BLaER1 (cell line): Measurements from ENCODE around the gene MAPK8IP1.

Experiments used
- H3K27ac ChIP-seq: shearing (Covaris generic); formaldehyde crosslinking; 2 replicates; pipeline ENCODE4 v1.8.1; 2022
- H3K27me3 ChIP-seq: shearing (Covaris generic); formaldehyde crosslinking; 2 replicates; pipeline ENCODE4 v1.8.1; 2022
- H3K36me3 ChIP-seq: shearing (Covaris generic); formaldehyde crosslinking; 2 replicates; pipeline ENCODE4 v1.8.1; 2022
- H3K4me1 ChIP-seq: shearing (Covaris generic); formaldehyde crosslinking; 2 replicates; pipeline ENCODE4 v1.8.1; 2022
- H3K4me2 ChIP-seq: shearing (Covaris generic); formaldehyde crosslinking; 2 replicates; pipeline ENCODE4 v1.8.1; 2022
- H3K4me3 ChIP-seq: shearing (Covaris generic); formaldehyde crosslinking; 2 replicates; pipeline ENCODE4 v1.8.1; 2022
- H3K9ac ChIP-seq: shearing (Covaris generic); formaldehyde crosslinking; 2 replicates; pipeline ENCODE4 v1.8.1; 2022
- H3K9me3 ChIP-seq: shearing (Covaris generic); formaldehyde crosslinking; 2 replicates; pipeline ENCODE4 v1.8.1; 2022
- H4K20me1 ChIP-seq: shearing (Covaris generic); formaldehyde crosslinking; 2 replicates; pipeline ENCODE4 v1.8.1; 2022
- Cebpa-rat ChIP-seq: shearing (Covaris generic); IDR thresholded peaks from 2 replicates; pipeline ENCODE4 v1.8.1; 2022

The MAPK8IP1 gene

DNA sequence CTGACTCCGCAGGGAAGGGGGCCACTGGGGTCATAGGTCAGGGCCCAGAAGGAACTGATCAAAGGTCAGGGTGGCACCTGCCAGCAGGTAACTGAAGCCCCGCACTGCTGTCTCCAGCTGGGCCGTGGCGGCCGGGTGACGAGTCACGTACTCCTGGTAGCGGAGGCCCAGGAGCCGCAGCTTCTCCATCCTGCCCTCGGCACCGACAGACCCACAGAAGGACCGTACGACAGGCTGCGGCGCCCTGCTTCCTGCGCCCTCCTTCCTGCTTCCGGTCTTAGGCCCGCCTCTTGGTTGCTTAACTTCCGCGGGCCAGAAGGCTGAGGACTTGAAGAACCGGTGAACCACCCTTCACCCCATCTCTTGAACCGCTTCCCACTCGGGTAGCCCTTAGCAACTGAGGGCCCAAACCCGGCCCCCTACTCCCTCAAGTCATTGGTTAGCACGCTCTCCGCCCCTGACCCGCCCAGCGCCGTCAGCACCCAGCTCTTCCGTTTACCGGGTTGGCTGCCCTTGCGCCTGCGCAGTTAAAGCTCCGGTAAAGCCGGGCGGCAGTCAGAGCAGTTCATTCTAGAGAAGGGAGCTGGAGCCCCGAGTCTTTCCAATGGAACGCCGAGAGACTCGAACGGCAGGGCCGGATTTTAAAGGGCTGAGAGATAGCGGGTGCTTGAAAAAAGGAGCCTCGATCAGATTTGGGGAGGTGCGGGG, 32.3 kb downstream of the MAPK8IP1 start, which contains the start of gene PEX16:
PEX16 (minus strand) TSS at position 255 of the 708 bp plus-strand sequence; CDS start at position 189, 66 bp downstream.
- Histone ChIP-seq H3K4me3 (peak within 1 kb of the TSS; percentile 91), H3K9ac (peak within 1 kb of the TSS; percentile 94), H4K20me1 (peaks cover 47% of the 10 kb centered on the region)

DNA sequence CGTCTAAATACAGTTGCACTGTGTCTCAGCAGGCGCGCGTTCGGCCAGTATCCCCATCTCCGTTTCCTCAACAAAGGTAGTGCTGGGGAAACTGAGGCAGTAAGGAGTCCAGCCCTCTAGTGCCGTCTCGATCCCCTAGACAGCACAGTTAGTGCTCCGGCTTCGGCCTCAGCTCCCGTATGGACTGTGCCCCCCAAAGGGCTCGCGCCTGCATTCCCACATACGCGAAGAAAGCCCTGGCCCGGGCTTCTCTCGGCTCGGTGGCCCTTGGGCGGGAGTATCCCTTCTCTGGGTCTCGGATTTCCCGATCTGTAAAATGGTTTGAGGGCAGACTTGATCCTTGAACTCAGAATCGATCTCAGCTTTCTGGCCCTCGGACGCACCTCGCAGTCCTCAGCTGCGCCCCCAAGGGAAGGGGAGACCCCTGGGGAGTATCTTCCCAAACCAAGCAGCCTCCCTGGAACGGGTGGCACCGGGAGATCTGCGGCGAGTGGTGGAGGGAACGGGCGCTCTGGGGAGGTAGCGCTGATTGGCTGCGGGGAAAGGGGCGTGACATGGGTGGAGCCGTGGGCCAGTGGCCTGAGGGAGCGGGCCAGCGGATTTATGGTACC, 33.0 kb downstream of the MAPK8IP1 start:
- H3K4me1 ChIP-seq = peaks cover 62% of the 10 kb centered on the region
- peaks cover 40% of the 10 kb centered on the region for H4K20me1 ChIP-seq
- H3K4me2 ChIP-seq = peak overlapping the region; percentile 98
- no peaks in the 10 kb centered on the region for H3K9me3 ChIP-seq
- peaks cover 31% of the 10 kb centered on the region for H3K36me3 ChIP-seq
- no peak for TF ChIP-seq Cebpa-rat
- H3K27ac ChIP-seq = peak overlapping the region; percentile 94
- H3K4me3 ChIP-seq = peak overlapping the region; percentile 91
- H3K9ac ChIP-seq = peak overlapping the region; percentile 94
- H3K27me3 ChIP-seq = peaks cover 36% of the 10 kb centered on the region

More for the DNA sequence above, 32.3 kb downstream of the MAPK8IP1 start, which contains the start of gene PEX16:
- H3K4me1 ChIP-seq = peaks cover 55% of the 10 kb centered on the region
- H3K4me2 ChIP-seq = peak within 1 kb of the TSS; percentile 98
- H3K27me3 ChIP-seq = peaks cover 30% of the 10 kb centered on the region
- H3K9me3 ChIP-seq = no peaks in the 10 kb centered on the region
- H3K27ac ChIP-seq = peak within 1 kb of the TSS; percentile 94
- peak; percentile 99 for TF ChIP-seq Cebpa-rat
- peaks cover 37% of the 10 kb centered on the region for H3K36me3 ChIP-seq

DNA sequence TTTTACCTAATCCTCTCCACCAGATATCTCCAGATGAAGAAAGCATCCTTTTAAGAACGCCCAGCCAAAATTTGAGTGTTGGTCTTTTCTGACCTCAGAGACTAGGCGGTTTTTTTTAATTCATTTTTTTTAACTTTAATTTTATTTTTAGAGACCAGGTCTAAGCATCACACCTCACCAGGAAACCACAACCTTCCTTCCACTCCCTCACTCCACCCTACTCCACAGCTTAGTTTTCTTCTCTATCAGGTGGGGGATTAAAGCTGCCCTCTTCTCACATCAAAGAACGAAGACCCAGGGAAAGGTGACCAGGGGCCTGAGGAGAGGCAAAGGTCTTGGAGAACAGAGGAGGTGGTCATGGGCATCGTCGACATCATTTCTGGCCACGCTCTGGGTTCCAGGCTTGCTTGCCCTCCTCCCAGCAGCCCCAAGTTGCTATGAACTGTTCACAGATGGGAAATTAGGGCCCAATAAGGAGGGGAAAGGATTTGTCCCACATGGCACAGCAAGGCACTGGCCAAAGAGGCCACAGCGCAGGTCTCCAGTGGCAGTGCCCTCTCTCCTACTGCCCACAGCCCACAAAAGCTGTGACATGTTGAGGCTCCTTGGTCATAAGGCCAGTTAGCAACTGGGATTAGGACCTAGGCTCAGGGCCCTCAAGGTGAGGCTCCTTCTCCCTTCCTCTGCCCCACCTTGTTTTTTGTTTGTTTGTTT, 33.7 kb downstream of the MAPK8IP1 start:
- H3K4me1 ChIP-seq = peaks cover 68% of the 10 kb centered on the region
- H3K4me2 ChIP-seq = peak overlapping the region; percentile 98
- peaks cover 24% of the 10 kb centered on the region for H3K36me3 ChIP-seq
- no peak overlapping the region for H3K27ac ChIP-seq
- peaks cover 38% of the 10 kb centered on the region for H3K27me3 ChIP-seq
- peaks cover 35% of the 10 kb centered on the region for H4K20me1 ChIP-seq
- TF ChIP-seq Cebpa-rat = no peak
- no peaks in the 10 kb centered on the region for H3K9me3 ChIP-seq
- H3K9ac ChIP-seq = no peak overlapping the region
- peak overlapping the region; percentile 91 for H3K4me3 ChIP-seq

GRCh38 chr11:45919806-45920530, 34.5 kb downstream of the MAPK8IP1 start:
- Histone ChIP-seq H3K4me2 (peak overlapping the region; percentile 98), H3K4me1 (peaks cover 77% of the 10 kb centered on the region), H3K9me3 (no peaks in the 10 kb centered on the region), H3K27ac (no peak overlapping the region), H3K9ac (no peak overlapping the region), H3K36me3 (peaks cover 16% of the 10 kb centered on the region), H3K4me3 (no peak overlapping the region), H4K20me1 (peaks cover 34% of the 10 kb centered on the region; the same call in 1 of the 2 replicates), H3K27me3 (peaks cover 38% of the 10 kb centered on the region)
- TF ChIP-seq Cebpa-rat = no peak

DNA sequence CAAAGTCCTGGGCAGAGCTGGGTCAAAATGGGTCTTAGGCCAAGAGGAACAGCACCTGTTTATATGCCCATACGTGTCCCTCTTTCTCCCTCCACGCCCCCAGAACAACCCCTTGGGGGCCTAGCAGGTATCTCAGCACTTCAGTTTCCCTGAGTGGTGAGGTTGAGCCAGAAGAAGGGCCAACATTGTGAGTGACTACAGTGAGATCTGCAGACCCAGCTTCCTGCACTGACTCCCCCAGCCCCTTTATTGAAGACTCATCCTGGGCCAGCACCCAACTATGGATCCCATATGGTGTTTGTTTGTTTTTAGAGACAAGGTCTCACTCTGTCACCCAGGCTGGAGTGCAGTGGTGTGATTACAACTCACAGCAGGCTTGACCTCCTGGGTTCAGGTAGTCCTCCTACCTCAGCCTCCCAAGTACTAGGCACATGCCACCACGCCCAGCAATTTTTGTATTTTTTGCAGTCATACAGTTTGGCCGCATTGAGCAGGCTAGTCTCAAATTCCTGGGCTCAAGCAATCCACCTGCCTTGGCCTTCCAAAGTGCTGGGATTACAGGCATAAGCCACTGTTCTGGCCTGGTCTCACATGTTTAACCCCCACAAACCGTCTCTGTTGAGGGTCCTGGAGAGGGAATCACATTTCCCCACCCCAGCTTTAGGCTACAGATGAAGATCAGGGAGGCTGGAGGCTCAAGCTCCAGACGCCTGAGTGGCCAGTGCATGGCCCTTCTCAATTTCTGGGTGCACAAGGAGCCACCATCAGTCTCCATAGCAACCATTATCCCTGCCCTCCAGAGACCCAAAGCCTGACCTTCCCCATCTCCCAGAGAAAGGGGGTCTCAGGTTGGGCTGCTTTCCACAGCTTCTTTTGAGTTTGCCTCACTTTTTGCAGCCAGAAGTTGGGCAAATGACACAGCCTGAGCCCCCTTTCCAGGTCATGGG, 35.4 kb downstream of the MAPK8IP1 start:
- Histone ChIP-seq H3K36me3 (peaks cover 7% of the 10 kb centered on the region), H3K27ac (no peak overlapping the region), H3K4me2 (peak overlapping the region; percentile 98), H3K9me3 (no peaks in the 10 kb centered on the region), H3K4me3 (peak overlapping the region; percentile 73; the same call in 1 of the 2 replicates), H3K27me3 (peaks cover 38% of the 10 kb centered on the region), H3K9ac (no peak overlapping the region), H3K4me1 (peaks cover 85% of the 10 kb centered on the region), H4K20me1 (peaks cover 27% of the 10 kb centered on the region; the same call in 1 of the 2 replicates)
- no peak for TF ChIP-seq Cebpa-rat

DNA sequence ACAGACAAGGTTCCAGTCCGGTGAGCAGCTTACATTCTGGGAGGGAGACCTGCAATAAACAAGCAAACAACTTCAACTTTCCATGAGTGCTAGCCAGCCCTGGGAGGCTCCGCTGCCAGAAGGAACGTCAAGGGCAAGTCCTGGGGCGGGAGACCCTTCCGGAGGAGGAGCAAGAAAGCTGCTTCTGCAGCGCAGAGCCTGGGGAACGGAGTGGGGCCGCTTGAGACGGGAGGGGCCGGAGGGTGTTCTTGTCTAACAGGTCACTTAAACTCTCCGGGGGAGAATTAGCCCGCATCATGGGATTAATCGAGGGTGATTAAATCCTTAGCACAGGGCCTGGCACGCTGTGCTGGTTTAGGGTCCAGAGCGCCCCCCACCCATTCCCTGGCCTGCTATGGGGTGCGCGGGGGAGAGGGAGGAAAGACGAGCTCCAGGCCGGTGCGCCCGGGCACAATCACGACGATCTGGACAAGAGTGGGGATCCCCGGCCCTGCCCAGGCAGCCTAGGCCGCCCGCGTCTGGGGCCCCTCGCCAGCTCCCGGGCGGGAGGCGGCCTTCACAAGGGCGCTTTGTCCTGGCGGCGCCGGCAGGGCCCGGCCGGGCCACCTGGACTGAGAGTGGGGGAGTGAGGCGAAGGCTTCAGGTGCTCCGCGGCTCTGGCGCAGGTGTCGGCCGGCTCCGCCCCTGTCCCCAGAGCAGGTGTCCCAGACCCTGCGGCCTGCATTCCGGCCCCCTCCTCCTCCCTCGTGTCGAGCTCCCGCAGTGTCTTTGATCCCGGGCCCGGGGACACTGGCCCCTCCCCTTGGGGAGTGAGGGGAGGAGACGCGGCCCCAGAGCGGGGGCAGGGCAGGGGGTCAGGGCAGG, 36.3 kb downstream of the MAPK8IP1 start:
- H3K27ac ChIP-seq = peak overlapping the region; percentile 84
- H3K9me3 ChIP-seq = no peaks in the 10 kb centered on the region
- TF ChIP-seq Cebpa-rat = no peak
- peak overlapping the region; percentile 83 for H3K9ac ChIP-seq
- H3K4me2 ChIP-seq = peak overlapping the region; percentile 96
- peaks cover 17% of the 10 kb centered on the region; the same call in 1 of the 2 replicates for H4K20me1 ChIP-seq
- H3K36me3 ChIP-seq = peaks cover 8% of the 10 kb centered on the region
- H3K4me3 ChIP-seq = peak overlapping the region; percentile 73
- H3K27me3 ChIP-seq = peaks cover 38% of the 10 kb centered on the region
- H3K4me1 ChIP-seq = peaks cover 86% of the 10 kb centered on the region

GRCh38 chr11:45922425-45923082, 37.1 kb downstream of the MAPK8IP1 start, which contains the start of gene LARGE2:
LARGE2 (plus strand) TSS chr11:45922656; CDS start chr11:45922883, 227 bp downstream.
- Histone ChIP-seq H3K4me3 (peak within 1 kb of the TSS; percentile 73), H3K9me3 (no peaks in the 10 kb centered on the region), H3K9ac (peak within 1 kb of the TSS; percentile 83), H4K20me1 (peaks cover 9% of the 10 kb centered on the region; the same call in 1 of the 2 replicates), H3K27ac (peak within 1 kb of the TSS; percentile 84), H3K36me3 (peaks cover 16% of the 10 kb centered on the region), H3K27me3 (peaks cover 38% of the 10 kb centered on the region), H3K4me1 (peaks cover 89% of the 10 kb centered on the region), H3K4me2 (peak within 1 kb of the TSS; percentile 96)
- no peak for TF ChIP-seq Cebpa-rat
